Measurements from ENCODE around the gene EPOP.

EPOP gene

GRCh38 chr17:38669520-38669919 lies 5.2 kb downstream of the EPOP start:
- TF ChIP-seq CTCF (IDR thresholded peaks at IDR 0.05; ENCODE audit: poor library complexity, severe bottlenecking): no peak
- no peaks in the 10 kb centered on the region for H3K27me3 ChIP-seq (ENCODE audit: insufficient read depth, poor library complexity, severe bottlenecking)

GRCh38 chr17:38667787-38668122 lies 7.0 kb downstream of the EPOP start:
- ATAC-seq (ENCODE audit: low read depth): no peak
- Histone ChIP-seq H3K27ac (ENCODE audit: poor library complexity, severe bottlenecking) (no peak overlapping the region), H3K4me3 (ENCODE audit: severe bottlenecking) (no peak overlapping the region), H3K36me3 (ENCODE audit: low read depth) (no peaks in the 10 kb centered on the region), H3K9me3 (ENCODE audit: severe bottlenecking) (no peaks in the 10 kb centered on the region), H3K27me3 (ENCODE audit: insufficient read depth, poor library complexity, severe bottlenecking) (no peaks in the 10 kb centered on the region), H3K4me1 (ENCODE audit: insufficient read depth, poor library complexity, severe bottlenecking) (no peaks in the 10 kb centered on the region)
- no peak for DNase-seq (ENCODE audit: low spot score)
- TF ChIP-seq CTCF (IDR thresholded peaks at IDR 0.05; ENCODE audit: poor library complexity, severe bottlenecking): peak; percentile 88

More at GRCh38 chr17:38669520-38669919, 5.2 kb downstream of the EPOP start:
- Histone ChIP-seq H3K36me3 (ENCODE audit: low read depth) (no peaks in the 10 kb centered on the region), H3K4me3 (ENCODE audit: severe bottlenecking) (no peak overlapping the region), H3K27ac (ENCODE audit: poor library complexity, severe bottlenecking) (no peak overlapping the region), H3K4me1 (ENCODE audit: insufficient read depth, poor library complexity, severe bottlenecking) (no peaks in the 10 kb centered on the region), H3K9me3 (ENCODE audit: severe bottlenecking) (no peaks in the 10 kb centered on the region)
- ATAC-seq (ENCODE audit: low read depth) (no peak), DNase-seq (ENCODE audit: low spot score) (no peak)

- peak; percentile 61 for ATAC-seq (ENCODE audit: low read depth)
- no peak overlapping the region for H3K27ac ChIP-seq (ENCODE audit: poor library complexity, severe bottlenecking)
- H3K36me3 ChIP-seq (ENCODE audit: low read depth): no peaks in the 10 kb centered on the region
- no peak for DNase-seq (ENCODE audit: low spot score)
- TF ChIP-seq CTCF (IDR thresholded peaks at IDR 0.05; ENCODE audit: poor library complexity, severe bottlenecking): peak; percentile 99
- no peaks in the 10 kb centered on the region for H3K4me1 ChIP-seq (ENCODE audit: insufficient read depth, poor library complexity, severe bottlenecking)
- no peaks in the 10 kb centered on the region for H3K27me3 ChIP-seq (ENCODE audit: insufficient read depth, poor library complexity, severe bottlenecking)
- no peak overlapping the region for H3K4me3 ChIP-seq (ENCODE audit: severe bottlenecking)
- no peaks in the 10 kb centered on the region for H3K9me3 ChIP-seq (ENCODE audit: severe bottlenecking)
Measured at GRCh38 chr17:38667099-38667786, 7.5 kb downstream of the EPOP start.

GRCh38 chr17:38663964-38664644 lies 10.7 kb downstream of the EPOP start:
- DNase-seq (ENCODE audit: low spot score): no peak

More at GRCh38 chr17:38663964-38664644, 10.7 kb downstream of the EPOP start:
- no peaks in the 10 kb centered on the region for H3K27me3 ChIP-seq (ENCODE audit: insufficient read depth, poor library complexity, severe bottlenecking)
- no peak overlapping the region for H3K4me3 ChIP-seq (ENCODE audit: severe bottlenecking)
- H3K4me1 ChIP-seq (ENCODE audit: insufficient read depth, poor library complexity, severe bottlenecking): no peaks in the 10 kb centered on the region
- ATAC-seq (ENCODE audit: low read depth): no peak
- TF ChIP-seq CTCF (IDR thresholded peaks at IDR 0.05; ENCODE audit: poor library complexity, severe bottlenecking): no peak
- no peaks in the 10 kb centered on the region for H3K36me3 ChIP-seq (ENCODE audit: low read depth)
- no peaks in the 10 kb centered on the region for H3K9me3 ChIP-seq (ENCODE audit: severe bottlenecking)
- no peak overlapping the region for H3K27ac ChIP-seq (ENCODE audit: poor library complexity, severe bottlenecking)

All from RWPE2 (cell line).